Measurements from ENCODE around the gene SYF2.
"Not testable (repeated sequence)": the region's sequence is repeated elsewhere in the genome, so short reads cannot be mapped to it uniquely, and the experiment has no call there.

SYF2 gene

DNA sequence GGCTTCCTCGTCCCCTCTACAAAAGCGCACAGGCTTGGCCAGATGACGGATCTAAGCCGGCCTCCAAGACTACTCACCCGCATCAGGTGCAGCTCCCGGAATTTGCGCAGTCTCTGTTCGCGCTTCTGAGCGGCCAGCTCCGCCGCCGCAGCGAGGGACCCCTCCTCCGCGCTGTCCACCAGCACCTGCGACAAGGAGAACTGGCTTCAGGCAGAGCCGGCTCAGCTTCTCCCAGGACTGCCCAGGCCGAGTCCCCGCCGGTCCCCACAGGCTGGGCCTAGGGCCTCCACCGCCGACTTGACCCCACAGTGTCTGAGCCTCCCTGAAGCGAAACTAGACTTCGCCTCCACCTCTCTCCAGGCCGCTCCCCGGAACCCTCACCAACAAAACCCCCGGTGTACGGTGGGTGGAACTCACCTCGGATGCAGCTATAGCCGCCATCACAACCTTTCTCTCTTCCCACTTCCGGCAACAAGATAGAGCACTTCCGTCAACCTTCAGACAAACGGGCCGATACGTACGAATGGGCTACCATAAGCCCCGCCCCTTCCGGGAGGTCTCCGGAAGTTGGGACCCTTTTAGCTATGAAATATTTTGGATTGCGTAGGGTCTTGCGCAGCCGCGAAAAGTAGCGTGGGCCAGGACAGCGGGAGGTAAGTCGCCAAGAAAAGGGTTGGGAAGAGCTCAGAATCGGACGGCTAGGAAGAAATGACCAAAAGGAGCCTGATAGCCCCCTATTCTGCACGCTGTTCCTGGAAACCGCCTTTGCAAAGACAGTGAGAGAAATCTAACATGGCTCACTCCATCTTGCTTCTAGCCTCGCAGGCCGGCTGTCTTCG is at the start of gene SYF2:
Gene SYF2 (minus strand): TSS at position 476 of the 839 bp plus-strand sequence. CDS start 35 bp downstream, at position 441.
- DNase-seq = peak; percentile 91

GRCh38 chr1:25279693-25280111 is 47.4 kb upstream of the SYF2 start:
- DNase-seq = not testable (repeated sequence)

DNA sequence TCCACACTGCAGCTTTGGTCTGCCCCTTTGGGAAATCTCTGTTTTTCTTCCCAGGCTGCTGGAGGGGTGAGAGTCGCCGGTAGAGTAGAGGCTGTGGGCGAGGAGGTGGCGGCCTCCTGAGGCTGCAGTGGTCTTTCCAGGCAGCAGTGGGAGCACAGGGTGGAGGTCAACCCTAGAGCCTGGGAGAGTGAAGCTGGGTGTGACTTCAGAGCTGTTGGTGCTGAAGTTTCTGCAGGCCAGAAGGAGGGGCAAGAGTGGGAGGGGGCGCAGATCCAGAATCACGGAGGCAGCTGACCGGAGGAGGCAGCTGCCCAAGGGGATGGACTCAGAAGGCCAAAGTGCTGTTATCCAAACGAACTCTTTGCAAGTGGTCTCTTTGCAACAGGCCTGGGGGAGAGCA is 46.5 kb upstream of the SYF2 start:
- not testable (repeated sequence) for DNase-seq

GRCh38 chr1:25278358-25278757 is 46.1 kb upstream of the SYF2 start:
- DNase-seq = not testable (repeated sequence)

- not testable (repeated sequence) for DNase-seq
Measured at GRCh38 chr1:25277295-25277694, 45.0 kb upstream of the SYF2 start.

DNA sequence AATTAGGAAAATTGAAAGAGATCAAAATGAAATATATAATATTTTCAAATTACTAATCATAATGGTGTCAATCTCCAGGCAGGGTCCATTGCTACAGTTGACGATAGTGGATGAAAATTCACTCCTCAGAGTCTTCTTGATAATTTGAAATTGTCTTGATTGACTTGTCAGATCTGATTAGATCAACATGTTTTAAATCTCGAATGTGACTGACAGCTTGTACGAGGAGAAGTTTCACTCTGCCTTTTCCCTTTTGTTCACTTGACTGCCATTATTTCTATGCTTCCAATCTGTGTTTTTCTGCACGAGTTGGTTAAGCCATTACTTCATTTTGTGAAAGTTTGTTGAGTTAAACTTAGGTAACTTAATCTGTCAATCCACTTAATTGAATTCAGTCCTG is 43.3 kb upstream of the SYF2 start:
- DNase-seq = not testable (repeated sequence)

GRCh38 chr1:25272238-25272637 is 39.9 kb upstream of the SYF2 start, which contains the start of gene RHD:
Gene RHD (plus strand): TSS chr1:25272509. CDS start chr1:25272548, 39 bp downstream.
- DNase-seq = not testable (repeated sequence)

- not testable (repeated sequence) for DNase-seq
Measured at GRCh38 chr1:25268143-25268760, 36.0 kb upstream of the SYF2 start.

GRCh38 chr1:25267288-25268142 is 35.2 kb upstream of the SYF2 start:
- peak; percentile 54 for DNase-seq

GRCh38 chr1:25266554-25267287 is 34.4 kb upstream of the SYF2 start:
- not testable (repeated sequence) for DNase-seq

GRCh38 chr1:25260336-25260735 is 28.0 kb upstream of the SYF2 start:
- DNase-seq = not testable (repeated sequence)

DNA sequence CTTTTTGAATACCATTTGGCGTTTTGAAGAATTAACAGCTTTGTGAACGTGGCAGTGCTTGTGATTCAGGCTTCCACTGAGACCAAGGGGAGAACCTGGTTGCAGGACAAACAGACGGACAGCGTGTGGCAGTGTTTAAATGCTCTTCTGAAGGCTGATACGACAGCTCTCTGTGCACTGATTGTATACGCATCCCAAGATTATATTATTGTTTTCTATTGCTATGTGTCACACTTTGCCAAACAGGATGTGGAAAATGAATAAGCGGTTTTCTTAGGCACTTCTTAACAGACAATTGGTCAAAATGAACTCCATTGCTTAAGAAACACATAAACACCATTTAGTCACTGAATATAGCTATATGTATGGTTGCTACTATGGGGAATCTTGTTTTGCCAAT is 27.5 kb upstream of the SYF2 start:
- not testable (repeated sequence) for DNase-seq

GRCh38 chr1:25257196-25257595 is 24.9 kb upstream of the SYF2 start:
- DNase-seq = no peak

- no peak for DNase-seq
Measured at GRCh38 chr1:25256578-25256965, 24.3 kb upstream of the SYF2 start.

DNA sequence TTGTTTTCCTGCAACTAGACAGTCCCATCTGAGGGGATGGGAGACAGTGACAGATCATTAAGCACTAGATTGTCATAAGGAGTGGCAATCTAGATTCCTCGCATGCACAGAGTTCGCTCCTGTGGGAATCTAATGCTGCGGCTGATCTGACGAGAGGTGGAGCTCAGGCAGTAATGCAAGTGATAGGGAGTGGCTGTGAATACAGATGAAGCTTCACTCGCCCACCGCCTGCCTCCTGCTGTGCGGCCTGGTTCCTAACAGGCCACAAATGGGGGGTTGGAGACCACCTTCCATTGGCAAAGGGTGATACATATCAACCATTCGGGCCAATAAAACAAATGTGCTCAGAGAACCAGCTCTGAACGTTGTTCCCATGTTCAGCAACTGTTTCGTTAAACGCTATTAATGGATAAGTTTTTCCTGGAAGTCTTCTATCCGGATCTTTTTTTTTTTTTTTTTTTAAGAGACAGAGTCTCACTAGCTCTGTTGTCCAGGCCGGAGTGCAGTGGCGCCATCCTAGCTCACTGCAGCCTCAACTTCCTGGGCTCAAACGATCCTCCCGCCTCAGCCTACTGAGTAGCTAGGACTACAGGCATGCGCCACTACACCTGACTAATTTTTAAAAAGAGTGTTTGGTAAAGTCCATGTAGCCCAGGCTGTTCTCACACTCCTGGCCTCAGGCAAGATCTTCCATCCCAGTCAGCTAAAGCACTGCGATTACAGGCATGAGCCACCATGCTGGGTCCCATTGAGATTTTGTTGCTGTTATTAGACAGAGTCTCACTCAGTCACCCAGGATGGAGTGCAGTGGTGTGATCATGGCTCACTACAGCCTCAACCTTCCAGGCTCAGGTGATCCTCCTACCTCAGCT is 23.6 kb upstream of the SYF2 start:
- DNase-seq = no peak

DNA sequence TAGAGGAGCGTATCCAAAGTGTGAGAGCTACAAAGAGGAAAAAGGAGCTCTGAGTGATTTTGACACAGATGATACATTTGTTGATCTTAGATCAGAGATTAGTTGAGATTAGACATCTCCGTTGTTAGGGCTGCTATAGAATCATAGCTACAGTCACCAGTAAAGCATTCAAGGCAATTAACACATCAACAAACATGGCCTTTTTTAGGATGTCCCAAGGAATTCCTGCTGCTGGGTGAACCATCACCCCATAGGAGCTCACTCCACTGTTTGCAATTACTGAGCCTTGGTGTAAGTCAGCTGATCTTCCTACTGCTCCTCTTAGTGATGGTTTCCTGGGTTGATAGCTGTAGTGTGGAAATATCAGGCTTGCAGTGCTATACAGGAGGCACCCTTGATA is 21.6 kb upstream of the SYF2 start:
- DNase-seq = no peak

GRCh38 chr1:25247829-25248754 is 15.8 kb upstream of the SYF2 start:
- no peak for DNase-seq

GRCh38 chr1:25247024-25247828 is 14.9 kb upstream of the SYF2 start, which contains the start of gene RSRP1:
Gene RSRP1 (minus strand): TSS chr1:25247454. CDS start chr1:25246963, 491 bp downstream.
- DNase-seq = peak; percentile 98

- peak; percentile 33 for DNase-seq
Measured at GRCh38 chr1:25246600-25247023, 14.3 kb upstream of the SYF2 start.
